Measurements from ENCODE around the gene KRCC1.

GRCh38 chr2:88074150-88074549 is 18.6 kb upstream of the KRCC1 start:
- no peak for TF ChIP-seq OSR1 (CRISPR knock-in tag; IDR thresholded peaks at IDR 0.05)
- no peak for TF ChIP-seq SNAI2 (CRISPR knock-in tag; IDR thresholded peaks at IDR 0.05)
- TF ChIP-seq PATZ1 (CRISPR knock-in tag; IDR thresholded peaks at IDR 0.05; ENCODE audit: borderline replicate concordance) = no peak
- TF ChIP-seq ARNTL (CRISPR knock-in tag; IDR thresholded peaks at IDR 0.05; ENCODE audit: borderline replicate concordance, low read depth) = no peak
- TF ChIP-seq ISL1 (CRISPR knock-in tag; IDR thresholded peaks at IDR 0.05) = no peak
- TF ChIP-seq ZFP30 (CRISPR knock-in tag; IDR thresholded peaks at IDR 0.05) = no peak
- TF ChIP-seq CSRNP3 (CRISPR knock-in tag; IDR thresholded peaks at IDR 0.05) = no peak
- TF ChIP-seq BACH2 (CRISPR knock-in tag; IDR thresholded peaks at IDR 0.05; ENCODE audit: borderline replicate concordance) = no peak
- TF ChIP-seq ZFP3 (CRISPR knock-in tag; IDR thresholded peaks at IDR 0.05) = no peak
- no peak for TF ChIP-seq ZNF70 (CRISPR knock-in tag; IDR thresholded peaks at IDR 0.05)
- no peak for TF ChIP-seq ZC3H10 (CRISPR knock-in tag; IDR thresholded peaks at IDR 0.05)
- no peak for TF ChIP-seq RARB (CRISPR knock-in tag; IDR thresholded peaks at IDR 0.05)
- TF ChIP-seq ZNF565 (CRISPR knock-in tag; conservative IDR thresholded peaks at IDR 0.05; ENCODE audit: low read depth) = no peak
- no peak for TF ChIP-seq ZNF8 (CRISPR knock-in tag; IDR thresholded peaks at IDR 0.05)

All from SK-N-SH treated with all-trans-retinoic acid at 6 μM for 48 hours (cell line).